Calu3 (cell line): ENCODE measurements around the gene LRRFIP1. TPM values are rescaled to one million over a fixed set of nuclear protein-coding genes. Genes with fewer than 3 reads are reported as not detected.

Experiments used
- BruUV-seq: library from RNA; stranded (reverse); fragments of 400-500 nt; replicated peaks from 2 replicates; lab custom pipeline; 2021; lab: Mats Ljungman, UMichigan
- CTCF ChIA-PET: fragments of 300-600 bp; sonication (Branson Sonifier 250); formaldehyde crosslinking; loops from one replicate; lab custom pipeline; 2022; ENCODE audit warnings: antibody characterized with exemption; lab: Charles Lee
- DNase-seq: peaks from one replicate; pipeline ENCODE4 v3.0.0; 2022
- H3K27ac Mint-ChIP-seq: one replicate; pipeline ENCODE4 v1.8.0; 2022; ENCODE audit warnings: mixed read lengths; ENCODE audit not compliant: unreplicated experiment
- H3K27me3 Mint-ChIP-seq: one replicate; pipeline ENCODE4 v1.8.0; 2022; ENCODE audit warnings: mixed read lengths; ENCODE audit not compliant: unreplicated experiment
- H3K36me3 Mint-ChIP-seq: one replicate; pipeline ENCODE4 v1.8.0; 2022; ENCODE audit warnings: mild to moderate bottlenecking, moderate library complexity, mixed read lengths; ENCODE audit not compliant: insufficient read depth, unreplicated experiment
- H3K4me1 Mint-ChIP-seq: one replicate; pipeline ENCODE4 v1.8.0; 2022; ENCODE audit warnings: mild to moderate bottlenecking, low read depth, mixed read lengths; ENCODE audit not compliant: unreplicated experiment
- H3K4me3 Mint-ChIP-seq: one replicate; pipeline ENCODE4 v1.8.0; 2022; ENCODE audit warnings: mild to moderate bottlenecking, low read depth, moderate library complexity, mixed read lengths; ENCODE audit not compliant: unreplicated experiment
- H3K9me3 Mint-ChIP-seq: one replicate; pipeline ENCODE4 v1.8.0; 2022; ENCODE audit warnings: low read depth, mixed read lengths; ENCODE audit not compliant: unreplicated experiment
- intact Hi-C: fragments of 100-400 bp; cut with micrococcal nuclease; formaldehyde crosslinking; loops from one replicate; pipeline ENCODE4 v1.10.0; 2022; ENCODE audit not compliant: unreplicated experiment
- total RNA-seq: library from RNA; stranded (reverse); gene quantifications from 2 replicates; pipeline ENCODE4 v1.2.3, GENCODE V29; 2022
- TF ChIP-seq, protein P1 (sequence below): fragments of 200-600 bp; IDR thresholded peaks from one replicate; pipeline ENCODE4 v1.8.0; 2022; ENCODE audit warnings: antibody characterized with exemption; ENCODE audit not compliant: unreplicated experiment

LRRFIP1 gene
- total RNA-seq, 1 experiment from 2014 or later, result 161 TPM

DNA sequence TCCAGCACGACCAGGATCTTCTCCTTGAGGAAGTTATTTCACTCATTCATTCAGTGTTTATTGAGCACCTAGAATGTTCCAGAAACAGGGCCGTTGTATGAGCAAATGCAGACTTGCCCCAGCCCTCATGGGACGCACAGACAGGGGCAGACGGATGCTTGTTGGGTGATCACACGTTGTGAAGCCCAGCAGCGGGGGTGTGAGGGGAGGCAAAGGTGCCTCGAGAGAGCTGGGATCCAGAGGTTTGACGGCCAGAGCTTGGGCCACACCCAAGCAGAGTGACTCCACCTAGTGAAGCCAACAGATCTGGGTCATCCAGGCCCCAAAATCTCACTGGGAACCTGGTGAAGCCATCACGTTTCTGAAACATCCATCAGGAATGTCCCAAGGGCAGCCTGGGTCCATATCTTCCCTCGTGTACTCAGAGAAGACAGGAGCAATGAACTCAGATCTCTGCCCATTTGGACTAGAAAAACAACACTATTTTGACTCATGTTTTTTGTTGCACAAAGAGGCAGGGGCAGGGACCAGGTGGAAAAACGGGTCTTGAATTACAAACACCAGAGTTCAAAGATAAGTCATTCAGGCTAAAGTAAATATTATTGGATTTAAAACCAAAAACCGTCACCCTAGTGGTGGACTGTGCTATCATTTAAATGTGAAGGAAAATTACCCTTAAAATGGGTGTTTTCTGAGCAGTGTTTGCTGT is 116.3 kb downstream of the LRRFIP1 start:
- no TSS peak for BruUV-seq
- TF ChIP-seq, protein P1, sequence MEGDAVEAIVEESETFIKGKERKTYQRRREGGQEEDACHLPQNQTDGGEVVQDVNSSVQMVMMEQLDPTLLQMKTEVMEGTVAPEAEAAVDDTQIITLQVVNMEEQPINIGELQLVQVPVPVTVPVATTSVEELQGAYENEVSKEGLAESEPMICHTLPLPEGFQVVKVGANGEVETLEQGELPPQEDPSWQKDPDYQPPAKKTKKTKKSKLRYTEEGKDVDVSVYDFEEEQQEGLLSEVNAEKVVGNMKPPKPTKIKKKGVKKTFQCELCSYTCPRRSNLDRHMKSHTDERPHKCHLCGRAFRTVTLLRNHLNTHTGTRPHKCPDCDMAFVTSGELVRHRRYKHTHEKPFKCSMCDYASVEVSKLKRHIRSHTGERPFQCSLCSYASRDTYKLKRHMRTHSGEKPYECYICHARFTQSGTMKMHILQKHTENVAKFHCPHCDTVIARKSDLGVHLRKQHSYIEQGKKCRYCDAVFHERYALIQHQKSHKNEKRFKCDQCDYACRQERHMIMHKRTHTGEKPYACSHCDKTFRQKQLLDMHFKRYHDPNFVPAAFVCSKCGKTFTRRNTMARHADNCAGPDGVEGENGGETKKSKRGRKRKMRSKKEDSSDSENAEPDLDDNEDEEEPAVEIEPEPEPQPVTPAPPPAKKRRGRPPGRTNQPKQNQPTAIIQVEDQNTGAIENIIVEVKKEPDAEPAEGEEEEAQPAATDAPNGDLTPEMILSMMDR, result no peak

GRCh38 chr2:237744270-237744612 is 116.9 kb downstream of the LRRFIP1 start:
- peaks cover 81% of the 10 kb centered on the region for H3K36me3 Mint-ChIP-seq

More for the DNA sequence above, 116.3 kb downstream of the LRRFIP1 start:
- H3K36me3 Mint-ChIP-seq, result peaks cover 81% of the 10 kb centered on the region
- no peaks in the 10 kb centered on the region for H3K9me3 Mint-ChIP-seq
- no peaks in the 10 kb centered on the region for H3K27me3 Mint-ChIP-seq
- DNase-seq, result peak; percentile 35
- peak overlapping the region; percentile 76 for H3K27ac Mint-ChIP-seq
- H3K4me1 Mint-ChIP-seq, result peaks cover 45% of the 10 kb centered on the region
- intact Hi-C loops, result loop anchor here (1.0 kb wide), 1 partner anchor 70 kb away; no protein-coding TSS in a partner anchor
- H3K4me3 Mint-ChIP-seq, result peak overlapping the region; percentile 20
- CTCF ChIA-PET, result interaction anchor here (1.5 to 2.3 kb wide), 2 partner anchors 51 to 138 kb away, joined by 3 to 9 read pairs; no protein-coding TSS in a partner anchor

DNA sequence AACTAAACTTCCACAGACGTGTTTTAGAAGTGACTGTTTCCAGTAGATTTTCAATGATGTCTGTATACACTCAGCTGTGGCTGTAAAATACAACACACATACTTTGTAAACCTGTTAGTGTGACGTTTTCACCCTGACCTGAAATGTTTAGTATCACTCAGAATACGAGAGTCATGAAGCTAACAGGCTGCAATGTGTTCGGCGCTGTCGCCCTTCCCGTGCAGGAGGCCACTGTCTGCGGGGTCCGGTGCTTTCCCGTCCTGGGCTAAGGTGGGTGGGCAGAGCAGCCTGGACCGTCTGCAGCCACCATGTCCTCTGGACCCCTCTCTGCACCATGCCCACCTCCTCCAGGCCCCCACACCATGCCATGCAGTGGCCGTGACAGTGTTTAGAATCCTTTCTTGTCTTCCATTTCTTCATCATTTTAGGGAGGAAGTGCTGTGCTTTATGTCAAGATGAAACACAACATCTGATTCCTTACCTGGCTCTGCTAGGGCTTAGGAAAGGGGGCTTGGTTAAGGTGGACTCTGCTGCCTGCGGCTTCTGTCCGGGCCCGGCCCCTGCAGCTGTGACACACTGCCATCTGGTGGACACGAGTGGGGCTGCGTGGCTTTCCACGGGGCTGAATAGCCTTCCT is 117.3 kb downstream of the LRRFIP1 start:
- TF ChIP-seq, protein P1, result peak; percentile 93

More at GRCh38 chr2:237744270-237744612, 116.9 kb downstream of the LRRFIP1 start:
- Mint-ChIP-seq H3K4me1 (peaks cover 45% of the 10 kb centered on the region), H3K27me3 (no peaks in the 10 kb centered on the region), H3K9me3 (no peaks in the 10 kb centered on the region), H3K4me3 (no peak overlapping the region), H3K27ac (peak overlapping the region; percentile 76)
- CTCF ChIA-PET, result interaction anchor here (2.3 kb wide), 1 partner anchor 51 kb away, joined by 9 read pairs; no protein-coding TSS in a partner anchor
- intact Hi-C loops, result loop anchor here (1.0 kb wide), 1 partner anchor 71 kb away; no protein-coding TSS in a partner anchor
- BruUV-seq, result no TSS peak
- DNase-seq, result no peak
- TF ChIP-seq, protein P1, result no peak

GRCh38 chr2:237745250-237745613 is 117.8 kb downstream of the LRRFIP1 start:
- TF ChIP-seq, protein P1, result no peak

More for the DNA sequence above, 117.3 kb downstream of the LRRFIP1 start:
- Mint-ChIP-seq H3K9me3 (no peaks in the 10 kb centered on the region), H3K4me1 (peaks cover 45% of the 10 kb centered on the region), H3K36me3 (peaks cover 82% of the 10 kb centered on the region), H3K27ac (peak overlapping the region; percentile 64), H3K4me3 (no peak overlapping the region), H3K27me3 (no peaks in the 10 kb centered on the region)
- peak; percentile 84 for DNase-seq
- BruUV-seq, result no TSS peak
- CTCF ChIA-PET, result interaction anchor here (0.6 to 2.3 kb wide), 12 partner anchors 14 to 519 kb away, joined by 3 to 17 read pairs (median 4); no protein-coding TSS in a partner anchor
- intact Hi-C loops, result loop anchor here (1.0 kb wide), 1 partner anchor 71 kb away; no protein-coding TSS in a partner anchor

More at GRCh38 chr2:237745250-237745613, 117.8 kb downstream of the LRRFIP1 start:
- Mint-ChIP-seq H3K4me1 (peaks cover 45% of the 10 kb centered on the region), H3K36me3 (peaks cover 82% of the 10 kb centered on the region), H3K4me3 (no peak overlapping the region), H3K9me3 (no peaks in the 10 kb centered on the region), H3K27me3 (no peaks in the 10 kb centered on the region), H3K27ac (peak overlapping the region; percentile 64)
- no peak for DNase-seq
- CTCF ChIA-PET, result interaction anchor here (0.6 to 2.3 kb wide), 12 partner anchors 14 to 518 kb away, joined by 3 to 17 read pairs (median 4); no protein-coding TSS in a partner anchor
- intact Hi-C loops, result no loop called here
- BruUV-seq, result no TSS peak
